Osteoblast (primary cell): Measurements from ENCODE around the gene CLOCK. TPM values are rescaled to one million over a fixed set of nuclear protein-coding genes. Genes with fewer than 3 reads are reported as not detected.
A peak's percentile ranks its signal among the peaks of the same experiment; 100 is the strongest.

Experiments
- DNase-seq: peaks from one replicate; pipeline ENCODE4 v3.0.0; 2011; ENCODE audit warnings: low spot score, mixed read lengths; ENCODE audit not compliant: insufficient read length; ENCODE audit errors: missing footprints
- H2AFZ ChIP-seq: 2 replicates; pipeline ENCODE4 v1.6.0; 2011; ENCODE audit warnings: mild to moderate bottlenecking, low read length
- H3K27ac ChIP-seq: 2 replicates; pipeline ENCODE4 v1.5.1; 2011; ENCODE audit warnings: mild to moderate bottlenecking, low read depth, low read length, moderate library complexity
- H3K27me3 ChIP-seq: 2 replicates; pipeline ENCODE4 v1.6.0; 2012; ENCODE audit warnings: mild to moderate bottlenecking, control low read depth, inconsistent platforms, low read length, moderate library complexity; ENCODE audit not compliant: insufficient read depth
- H3K36me3 ChIP-seq: 2 replicates; pipeline ENCODE4 v1.5.1; 2011; ENCODE audit warnings: mild to moderate bottlenecking, low read length, control low read depth, moderate library complexity; ENCODE audit not compliant: insufficient read depth
- H3K4me1 ChIP-seq: 2 replicates; pipeline ENCODE4 v1.5.1; 2011; ENCODE audit warnings: mild to moderate bottlenecking, low read length, control low read depth, moderate library complexity; ENCODE audit not compliant: insufficient read depth
- H3K4me2 ChIP-seq: 2 replicates; pipeline ENCODE4 v1.6.0; 2011; ENCODE audit warnings: mild to moderate bottlenecking, low read length; ENCODE audit not compliant: insufficient read depth
- H3K4me3 ChIP-seq: fragments of 200-600 bp; sonication (generic); 3 replicates; pipeline ENCODE4 v1.5.1; 2012; ENCODE audit warnings: mild to moderate bottlenecking, low read length, inconsistent platforms; ENCODE audit not compliant: insufficient read depth
- H3K79me2 ChIP-seq: 2 replicates; pipeline ENCODE4 v1.6.0; 2012; ENCODE audit warnings: mild to moderate bottlenecking, low read length, control low read depth, inconsistent platforms; ENCODE audit not compliant: insufficient read depth
- H3K9me3 ChIP-seq: 2 replicates; pipeline ENCODE4 v1.5.1; 2011; ENCODE audit warnings: low read depth, low read length, control low read depth
- H4K20me1 ChIP-seq: 2 replicates; pipeline ENCODE4 v1.6.0; 2012; ENCODE audit warnings: mild to moderate bottlenecking, low read length, control low read depth; ENCODE audit not compliant: insufficient read depth
- total RNA-seq: library from RNA; depleted of rRNA; stranded (reverse); fragments of >200 nt; gene quantifications from 2 replicates; pipeline ENCODE4 v1.2.3, GENCODE V29; 2012
- TF ChIP-seq, protein P1 (sequence below): IDR thresholded peaks from 2 replicates; pipeline ENCODE4 v1.5.1; 2011; ENCODE audit warnings: mild to moderate bottlenecking, low read depth, low read length, moderate library complexity; ENCODE audit errors: extremely low read depth

The CLOCK gene
- total RNA-seq, 1 donor, result 34.4 TPM

DNA sequence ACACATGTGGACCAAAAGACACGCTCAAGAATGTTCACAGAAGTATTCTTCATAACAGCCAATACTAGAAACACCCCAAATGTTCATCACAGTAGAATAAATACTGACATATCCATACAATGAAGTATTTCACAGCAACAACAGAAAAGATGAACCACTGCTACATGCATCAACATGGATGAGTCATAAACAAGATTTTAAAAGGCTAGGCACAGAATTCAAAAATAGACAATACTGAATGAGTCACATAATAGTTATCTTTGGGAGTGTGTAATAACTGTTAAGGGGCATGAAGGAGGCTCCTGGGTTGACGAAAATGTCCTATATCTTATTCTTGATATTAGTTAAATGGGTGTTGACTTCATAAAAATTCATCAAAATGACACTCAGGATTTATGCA is 43.5 kb downstream of the CLOCK start:
- TF ChIP-seq, protein P1, sequence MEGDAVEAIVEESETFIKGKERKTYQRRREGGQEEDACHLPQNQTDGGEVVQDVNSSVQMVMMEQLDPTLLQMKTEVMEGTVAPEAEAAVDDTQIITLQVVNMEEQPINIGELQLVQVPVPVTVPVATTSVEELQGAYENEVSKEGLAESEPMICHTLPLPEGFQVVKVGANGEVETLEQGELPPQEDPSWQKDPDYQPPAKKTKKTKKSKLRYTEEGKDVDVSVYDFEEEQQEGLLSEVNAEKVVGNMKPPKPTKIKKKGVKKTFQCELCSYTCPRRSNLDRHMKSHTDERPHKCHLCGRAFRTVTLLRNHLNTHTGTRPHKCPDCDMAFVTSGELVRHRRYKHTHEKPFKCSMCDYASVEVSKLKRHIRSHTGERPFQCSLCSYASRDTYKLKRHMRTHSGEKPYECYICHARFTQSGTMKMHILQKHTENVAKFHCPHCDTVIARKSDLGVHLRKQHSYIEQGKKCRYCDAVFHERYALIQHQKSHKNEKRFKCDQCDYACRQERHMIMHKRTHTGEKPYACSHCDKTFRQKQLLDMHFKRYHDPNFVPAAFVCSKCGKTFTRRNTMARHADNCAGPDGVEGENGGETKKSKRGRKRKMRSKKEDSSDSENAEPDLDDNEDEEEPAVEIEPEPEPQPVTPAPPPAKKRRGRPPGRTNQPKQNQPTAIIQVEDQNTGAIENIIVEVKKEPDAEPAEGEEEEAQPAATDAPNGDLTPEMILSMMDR, result no peak
- Histone ChIP-seq H3K4me3 (no peak overlapping the region), H3K4me2 (peak overlapping the region; percentile 50), H3K27ac (peak overlapping the region; percentile 73), H2AFZ (no peak overlapping the region), H4K20me1 (no peaks in the 10 kb centered on the region), H3K4me1 (peaks cover 7% of the 10 kb centered on the region), H3K79me2 (peaks cover 54% of the 10 kb centered on the region), H3K27me3 (no peaks in the 10 kb centered on the region), H3K9me3 (no peaks in the 10 kb centered on the region), H3K36me3 (no peaks in the 10 kb centered on the region)
- peak; percentile 66 for DNase-seq

DNA sequence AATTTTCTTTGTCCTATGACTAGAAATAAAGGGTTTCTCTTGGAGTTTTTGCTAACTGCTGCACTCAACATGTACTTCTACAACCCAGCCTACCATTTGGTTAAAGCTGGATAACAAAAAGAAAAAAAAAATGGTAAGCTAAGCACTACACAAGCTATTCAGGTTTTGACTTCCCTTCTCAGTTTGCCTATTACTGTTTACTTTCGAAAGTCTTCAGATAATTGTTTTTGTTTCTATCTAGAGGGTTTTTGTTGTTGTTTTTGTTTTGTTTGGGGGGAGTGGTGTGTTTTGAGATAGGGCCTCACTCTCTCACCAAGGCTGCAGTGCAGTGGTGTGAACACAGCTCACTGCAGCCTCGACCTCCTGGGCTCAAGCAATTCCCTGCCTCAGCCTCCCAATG is 46.6 kb downstream of the CLOCK start:
- no peak for DNase-seq
- peaks cover 7% of the 10 kb centered on the region for H3K4me1 ChIP-seq
- no peak overlapping the region for H2AFZ ChIP-seq
- no peaks in the 10 kb centered on the region for H3K27me3 ChIP-seq
- no peak overlapping the region for H3K27ac ChIP-seq
- no peak overlapping the region for H3K4me2 ChIP-seq
- TF ChIP-seq, protein P1, result no peak
- H3K36me3 ChIP-seq, result no peaks in the 10 kb centered on the region
- peaks cover 63% of the 10 kb centered on the region for H3K79me2 ChIP-seq
- no peaks in the 10 kb centered on the region for H4K20me1 ChIP-seq
- no peak overlapping the region for H3K4me3 ChIP-seq
- no peaks in the 10 kb centered on the region for H3K9me3 ChIP-seq

DNA sequence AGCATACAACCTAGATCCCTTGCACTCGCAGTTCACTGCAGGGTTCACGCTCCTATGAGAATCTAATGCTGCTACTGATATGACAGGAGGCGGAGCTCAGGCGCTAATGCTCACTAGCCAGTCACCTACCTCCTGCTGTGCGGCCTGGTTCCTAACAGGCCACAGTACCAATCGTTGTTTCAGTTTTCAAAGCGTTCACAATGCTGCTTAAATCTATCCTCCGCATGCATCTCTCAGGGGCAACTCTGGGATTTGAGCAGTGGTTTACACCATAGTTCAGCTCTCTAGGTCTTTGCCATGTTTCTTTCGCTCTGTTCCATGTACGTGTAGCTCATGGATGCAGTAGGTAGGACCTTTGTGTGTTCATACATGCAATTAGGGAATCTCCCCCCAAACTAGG is 47.2 kb downstream of the CLOCK start:
- Histone ChIP-seq H4K20me1 (no peaks in the 10 kb centered on the region), H2AFZ (no peak overlapping the region), H3K4me3 (no peak overlapping the region), H3K4me2 (no peak overlapping the region), H3K79me2 (peaks cover 67% of the 10 kb centered on the region), H3K27ac (no peak overlapping the region), H3K4me1 (peaks cover 7% of the 10 kb centered on the region), H3K9me3 (no peaks in the 10 kb centered on the region), H3K36me3 (no peaks in the 10 kb centered on the region), H3K27me3 (no peaks in the 10 kb centered on the region)
- DNase-seq, result no peak
- TF ChIP-seq, protein P1, result no peak

DNA sequence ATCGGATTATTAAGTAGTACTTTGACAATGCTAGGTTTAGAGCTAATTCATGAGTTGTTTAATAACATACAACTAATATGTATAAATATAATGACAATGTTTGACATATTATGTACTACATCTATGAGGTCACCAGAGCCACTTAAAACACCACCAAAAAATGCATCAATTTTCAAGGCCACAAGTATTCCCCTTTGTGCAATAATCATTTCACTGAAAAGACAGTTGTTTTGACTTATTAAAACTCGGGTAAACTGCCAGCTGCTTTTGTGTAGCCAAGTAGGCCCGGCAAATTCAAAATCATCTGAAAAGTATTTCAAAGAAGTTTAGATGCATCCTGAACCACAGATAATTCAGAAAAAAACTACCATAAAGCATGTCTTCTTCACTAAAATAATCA is 48.7 kb downstream of the CLOCK start:
- no peaks in the 10 kb centered on the region for H4K20me1 ChIP-seq
- no peak overlapping the region for H3K4me3 ChIP-seq
- H3K4me2 ChIP-seq, result no peak overlapping the region
- no peaks in the 10 kb centered on the region for H3K27me3 ChIP-seq
- no peak overlapping the region for H2AFZ ChIP-seq
- H3K36me3 ChIP-seq, result no peaks in the 10 kb centered on the region
- peaks cover 75% of the 10 kb centered on the region for H3K79me2 ChIP-seq
- no peak overlapping the region for H3K27ac ChIP-seq
- DNase-seq, result no peak
- H3K4me1 ChIP-seq, result no peaks in the 10 kb centered on the region
- TF ChIP-seq, protein P1, result no peak
- no peaks in the 10 kb centered on the region for H3K9me3 ChIP-seq
